Activated effector memory CD4-positive, alpha-beta T cell treated with anti-CD3 and anti-CD28 coated beads, Interleukin-2, amount 50 U/mL, for 16 hours (primary cell): ENCODE measurements around the gene NUMB.

Source experiments
- DNase-seq: peaks from one replicate; pipeline ENCODE4 v3.0.0-alpha.2; 2020

NUMB gene

DNA sequence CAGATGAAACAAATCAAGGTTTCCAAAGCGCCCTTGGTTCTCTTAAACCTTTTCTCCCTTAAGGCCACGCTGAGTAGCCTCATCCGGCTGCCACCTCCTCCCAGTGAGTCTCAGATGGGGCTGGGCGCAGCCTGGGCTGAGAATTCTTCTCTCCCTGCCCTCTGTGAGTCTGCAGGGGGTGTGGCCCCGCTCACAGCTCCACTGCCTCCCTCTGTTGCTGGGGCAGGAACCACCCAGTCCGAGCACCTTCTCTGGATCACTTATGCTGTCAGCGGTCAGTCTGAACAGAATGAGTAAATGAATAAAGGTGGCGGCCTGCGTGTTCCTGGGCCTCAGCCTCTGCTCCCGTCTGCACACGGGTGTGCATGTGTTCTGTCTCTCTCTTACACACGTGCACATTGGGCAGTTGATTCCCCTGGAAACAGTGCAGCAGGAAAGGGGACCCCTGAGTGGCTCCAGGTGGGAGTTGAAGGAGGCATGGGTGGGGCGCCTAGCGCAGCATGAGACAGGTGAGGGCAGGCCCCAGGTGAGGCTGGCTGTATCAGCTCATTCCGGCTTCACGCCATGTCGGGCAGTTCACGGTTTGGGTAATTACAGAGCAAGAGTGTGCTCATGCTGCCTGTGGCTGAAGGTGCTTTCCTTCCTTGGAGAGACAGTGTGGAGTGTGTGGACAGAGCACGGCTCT lies 216.7 kb downstream of the NUMB start:
- no peak for DNase-seq

DNA sequence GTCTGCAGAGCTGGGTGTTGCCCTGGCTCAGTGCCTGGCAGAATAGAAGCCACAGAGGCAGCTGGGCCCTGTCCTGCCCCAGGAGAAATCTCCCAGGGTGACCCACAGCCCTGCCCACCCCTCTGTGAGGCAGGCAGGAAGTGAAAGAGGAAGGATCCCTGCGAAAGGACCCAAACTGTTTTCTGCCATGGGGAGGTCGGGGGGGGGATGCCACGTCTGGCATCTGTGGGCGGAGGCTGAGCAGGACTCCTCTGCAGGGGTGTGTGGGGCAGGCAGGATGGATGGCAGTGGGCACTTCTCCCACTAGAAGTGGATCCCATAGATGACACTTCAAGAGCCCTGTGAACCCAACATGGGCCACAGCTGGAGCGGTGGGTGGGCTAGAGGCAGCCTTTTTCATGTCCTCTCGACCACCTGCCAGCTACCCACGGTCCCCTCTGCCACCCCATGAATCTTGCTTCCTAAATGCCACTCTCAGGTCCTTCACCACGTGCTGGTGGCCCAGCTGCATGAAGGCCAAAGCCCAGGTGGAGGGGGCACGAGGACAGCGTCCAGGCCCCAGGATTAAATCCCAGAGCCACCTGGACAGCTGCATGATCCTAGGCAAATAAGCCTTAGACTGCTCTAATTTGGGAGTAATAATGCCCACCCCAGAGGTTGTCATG lies 217.4 kb downstream of the NUMB start:
- no peak for DNase-seq

DNA sequence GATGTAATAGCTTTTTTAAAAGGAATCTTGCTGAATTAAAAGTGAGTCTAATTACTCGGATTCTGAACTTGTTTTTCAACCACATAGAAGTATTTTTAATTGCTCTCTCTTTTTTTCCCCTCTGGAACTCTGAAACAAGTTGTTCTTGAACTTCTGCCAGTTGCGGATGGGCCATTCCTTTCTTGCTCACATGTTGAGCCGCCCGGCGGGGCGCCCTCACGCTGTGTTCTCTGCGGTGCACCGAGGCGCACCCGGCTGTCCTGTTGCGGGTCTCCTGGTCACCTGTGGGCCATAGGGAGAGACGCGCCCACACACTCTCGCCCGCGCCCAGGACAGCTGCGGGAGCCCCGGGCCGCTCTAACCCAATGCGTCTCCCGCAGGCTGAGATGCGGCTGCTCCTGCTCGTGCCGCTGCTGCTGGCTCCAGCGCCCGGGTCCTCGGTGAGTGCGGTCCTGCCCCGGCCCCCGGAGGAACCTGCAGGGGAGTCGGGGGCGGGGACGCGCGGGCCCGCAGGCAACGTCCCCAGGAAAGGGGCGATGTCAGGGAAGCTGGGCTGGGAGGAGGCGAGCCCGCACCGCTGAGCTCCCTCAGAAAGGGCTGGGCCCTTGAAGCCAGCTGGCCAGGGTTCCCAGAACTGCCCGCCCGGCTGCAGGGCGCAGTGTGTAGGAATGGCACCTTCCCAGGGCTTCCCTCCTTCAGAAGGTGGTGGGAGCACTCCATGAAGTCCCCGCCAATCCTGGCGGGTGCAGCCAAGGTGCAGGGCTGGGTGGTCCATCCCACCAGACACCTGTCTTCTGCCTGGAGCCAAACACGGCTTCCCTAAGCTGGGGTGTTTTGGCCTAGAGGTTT lies 218.7 kb downstream of the NUMB start:
- no peak for DNase-seq

DNA sequence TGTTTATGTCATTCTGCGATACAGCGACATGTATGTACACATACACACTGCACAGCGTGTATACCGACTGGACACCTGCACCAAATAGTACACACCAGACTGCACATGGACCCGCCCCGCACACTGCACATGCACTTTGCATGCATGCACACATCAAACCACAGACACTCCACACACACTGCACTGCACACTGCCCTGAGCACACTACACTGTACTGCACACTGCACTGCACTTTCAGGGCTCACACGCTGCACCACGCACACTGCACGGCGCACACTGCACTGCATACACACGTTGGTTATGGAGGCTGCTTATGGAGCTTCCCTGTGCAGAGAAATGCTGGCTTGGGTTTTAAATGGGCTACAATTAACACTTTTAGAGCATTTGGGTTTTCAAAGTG lies 219.4 kb downstream of the NUMB start:
- DNase-seq, result no peak

DNA sequence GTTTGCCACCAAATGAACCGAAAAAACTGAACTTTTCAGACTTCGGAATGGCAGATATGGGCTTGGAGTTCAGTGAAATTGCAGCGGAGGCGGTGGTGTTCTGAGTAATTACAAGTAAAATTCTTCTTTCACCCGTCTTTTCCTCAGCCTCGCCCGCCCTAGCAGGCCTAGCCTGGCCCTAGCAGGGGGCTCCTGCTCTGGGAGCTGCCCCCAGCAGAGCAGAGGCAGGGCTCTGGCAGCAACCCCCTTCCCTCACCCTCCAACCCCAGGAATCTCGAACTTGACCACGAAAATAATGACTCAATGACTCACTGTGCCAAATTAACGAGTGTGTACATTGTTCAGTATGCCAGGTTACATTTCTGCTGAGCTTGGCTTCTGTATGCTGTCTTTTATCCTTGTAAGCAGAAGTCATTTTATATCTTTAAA lies 219.9 kb downstream of the NUMB start:
- no peak for DNase-seq

DNA sequence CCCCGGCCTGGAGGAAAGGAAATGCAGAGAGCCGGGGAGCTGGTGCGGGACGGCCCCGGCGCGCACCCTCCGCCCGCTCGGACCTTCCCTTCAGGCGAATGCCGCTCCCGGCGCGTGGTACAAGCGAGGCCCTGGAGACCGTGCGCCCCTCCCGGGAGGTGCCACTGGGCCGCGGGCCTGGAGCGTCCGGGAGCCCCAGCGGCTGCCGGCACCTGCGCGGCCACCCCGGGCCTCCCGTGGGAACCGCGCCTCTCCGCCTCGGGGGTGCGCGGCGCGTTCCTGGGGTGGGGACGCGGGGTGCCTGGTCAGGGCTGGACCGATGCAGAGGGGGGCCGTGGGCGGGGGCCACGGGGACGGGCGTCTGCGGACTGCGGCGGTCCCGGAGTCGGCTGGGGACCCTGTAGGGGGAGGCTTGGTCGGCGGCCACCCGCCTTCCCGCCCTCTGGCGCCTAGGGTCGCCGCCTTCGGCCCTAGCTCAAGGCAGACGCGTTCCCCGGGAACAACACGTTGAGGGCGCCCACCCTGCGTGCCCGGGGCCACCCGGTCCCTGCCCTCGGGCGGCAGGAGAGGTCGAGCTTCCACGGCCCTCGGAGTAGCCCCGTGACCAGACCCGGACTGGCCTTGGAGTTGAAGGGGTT lies 220.4 kb downstream of the NUMB start:
- no peak for DNase-seq

DNA sequence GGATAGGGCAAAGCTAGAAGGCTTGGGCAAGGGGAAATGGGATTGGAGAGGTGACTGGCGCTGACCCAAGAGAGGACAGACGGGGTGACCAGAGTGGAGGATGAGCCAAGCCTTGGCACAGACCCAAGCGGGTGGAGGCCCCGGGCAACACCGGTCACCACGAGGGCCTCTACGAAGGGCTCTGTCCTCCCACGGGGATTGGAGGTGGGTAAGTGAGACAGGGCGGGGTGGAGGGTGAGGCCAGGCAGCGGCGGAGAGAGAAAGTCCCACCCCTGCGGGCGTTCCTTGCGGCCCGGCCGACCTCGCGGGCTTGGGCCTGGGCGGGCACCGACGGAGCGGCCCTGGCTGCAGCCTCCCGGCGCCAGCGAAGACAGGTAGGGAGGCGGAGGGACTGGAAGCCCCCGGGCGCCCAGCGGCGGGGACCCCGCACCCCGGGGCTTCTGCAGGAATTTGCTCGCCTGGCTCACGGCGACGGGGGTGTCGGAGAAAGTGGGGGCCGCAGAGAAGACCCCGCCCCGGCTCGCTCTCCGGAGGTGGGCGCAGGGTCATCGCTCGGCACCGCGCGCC lies 221.0 kb downstream of the NUMB start, which contains the start of gene PAPLN:
Gene PAPLN, plus strand, starts transcription at position 288 of the 567 bp plus-strand sequence. CDS start 2,273 bp downstream, outside the sequence.
- no peak for DNase-seq

DNA sequence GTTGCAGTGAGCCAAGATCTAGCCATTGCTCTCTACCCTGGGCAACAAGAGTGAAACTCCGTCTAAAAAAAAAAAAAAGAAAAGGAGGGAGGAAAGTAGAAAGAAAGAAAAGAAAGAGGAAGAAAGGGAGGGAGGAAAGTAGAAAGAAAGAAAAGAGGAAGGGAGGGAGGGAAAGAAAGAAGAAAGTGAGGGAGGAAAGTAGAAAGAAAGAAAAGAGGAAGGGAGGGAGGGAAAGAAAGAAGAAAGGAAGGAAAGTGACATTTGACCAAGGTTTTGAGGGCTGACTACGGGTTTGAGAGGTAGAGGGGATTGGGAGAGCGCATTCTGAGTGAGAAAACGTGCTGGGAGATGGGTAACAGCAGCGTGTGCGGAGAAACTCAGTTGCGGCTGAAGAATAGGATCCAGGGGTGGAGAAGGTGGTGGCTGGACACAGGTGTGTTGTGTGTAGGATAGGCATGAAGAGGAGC lies 221.6 kb downstream of the NUMB start:
- DNase-seq, result no peak

DNA sequence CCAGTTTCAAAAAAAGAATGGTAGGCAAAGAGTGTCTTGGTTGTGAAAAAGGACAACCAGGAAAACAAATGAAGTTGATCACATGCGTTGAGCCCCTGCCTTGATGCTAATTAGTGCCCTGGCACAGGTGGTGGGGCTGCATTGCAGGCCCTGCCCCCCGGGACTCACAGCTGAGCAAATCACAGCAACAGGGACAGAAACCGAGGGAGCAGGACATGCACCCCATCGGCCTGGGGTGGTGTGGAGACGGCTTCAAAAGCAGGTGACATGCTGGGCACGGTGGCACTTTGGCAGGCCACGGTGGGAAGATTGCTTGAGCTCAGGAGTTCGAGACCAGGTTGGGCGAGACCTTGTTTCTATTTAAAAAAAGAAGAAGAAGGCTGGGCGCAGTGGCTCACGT lies 222.2 kb downstream of the NUMB start:
- DNase-seq, result no peak

DNA sequence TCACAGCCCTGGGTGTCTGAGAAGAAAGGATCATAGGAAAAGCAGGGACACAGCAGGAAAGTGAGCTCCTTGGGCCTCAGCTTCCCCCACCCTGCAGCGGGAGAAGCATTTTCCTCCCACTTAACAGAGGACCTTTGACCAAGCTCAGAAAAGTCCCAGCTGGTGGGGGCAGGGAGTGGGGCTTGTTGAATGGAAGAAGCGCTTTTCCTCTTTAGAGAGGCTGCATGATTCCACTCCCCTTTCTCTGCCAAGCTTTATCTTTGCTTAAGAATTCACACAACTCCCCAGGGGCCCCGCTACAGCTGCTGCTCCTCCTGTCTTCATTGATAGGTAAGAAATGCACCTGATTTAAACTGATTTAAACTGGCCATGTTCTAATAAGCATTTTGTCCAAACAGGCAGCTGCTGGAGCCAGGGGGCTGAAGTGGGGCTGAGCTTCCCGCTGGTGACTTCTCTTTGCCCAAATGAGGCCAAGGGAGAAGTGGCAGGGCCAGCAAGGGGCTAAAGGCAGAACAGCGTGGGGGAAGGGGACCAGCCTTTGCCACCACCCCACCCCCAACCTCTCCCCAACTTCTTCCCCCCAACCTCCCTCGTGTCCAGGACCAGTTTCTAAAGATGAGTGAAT lies 222.7 kb downstream of the NUMB start:
- no peak for DNase-seq

DNA sequence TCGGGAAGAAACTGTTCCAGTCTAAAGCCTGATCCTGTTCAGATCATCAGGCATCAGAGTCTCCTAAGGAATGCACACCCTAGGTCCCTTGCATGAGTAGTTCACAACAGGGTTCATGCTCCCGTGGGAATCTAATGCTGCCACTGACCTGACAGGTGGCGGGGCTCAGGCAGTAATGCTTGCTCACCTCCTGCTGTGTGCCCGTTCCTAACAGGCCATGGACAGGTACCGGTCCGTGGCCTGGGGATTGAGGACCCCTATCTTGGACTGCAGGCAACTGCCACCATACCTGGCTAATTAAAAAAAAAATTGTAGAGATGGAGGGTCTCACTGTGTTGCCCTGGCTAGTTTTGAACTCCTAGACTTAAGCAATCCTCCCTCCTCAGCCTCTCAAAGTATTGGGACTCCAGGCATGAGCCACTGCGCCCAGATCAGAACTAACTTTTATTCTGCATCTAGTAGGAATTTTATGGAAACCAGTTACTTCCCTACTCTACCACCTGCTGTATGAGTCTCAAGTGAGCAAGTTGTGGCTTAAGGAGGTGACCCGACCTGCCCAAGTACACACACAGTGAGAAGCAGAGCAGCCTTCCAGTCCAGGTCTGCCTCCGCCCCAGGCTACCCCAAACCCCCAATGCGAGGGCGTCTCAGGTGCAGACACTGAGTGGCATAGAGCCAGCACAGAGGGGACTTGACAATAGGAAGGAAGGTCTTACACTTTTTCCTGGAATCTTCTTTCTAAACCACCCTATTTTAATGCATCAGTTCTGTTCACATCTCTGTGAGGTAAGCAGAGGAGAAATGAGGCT lies 223.6 kb downstream of the NUMB start:
- DNase-seq, result no peak

DNA sequence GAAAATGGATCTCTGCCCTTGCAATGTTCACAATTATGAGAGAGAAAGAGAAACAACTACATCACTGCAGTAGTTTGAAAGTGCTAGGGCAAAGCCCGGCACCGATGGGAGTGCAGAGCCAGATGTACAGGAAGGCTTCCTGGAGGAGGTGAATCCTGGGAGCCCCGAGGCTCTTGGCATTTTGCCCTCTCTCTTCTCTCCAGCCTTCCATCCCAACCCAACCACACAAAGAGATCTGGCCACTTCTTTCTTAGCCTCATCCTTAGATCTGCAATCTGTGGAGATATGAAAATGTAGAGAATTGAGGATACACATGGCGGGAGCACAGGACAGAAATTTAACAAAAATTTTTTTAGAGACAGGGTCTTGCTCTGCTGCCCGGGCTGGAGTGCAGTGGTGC lies 224.3 kb downstream of the NUMB start:
- DNase-seq, result no peak

DNA sequence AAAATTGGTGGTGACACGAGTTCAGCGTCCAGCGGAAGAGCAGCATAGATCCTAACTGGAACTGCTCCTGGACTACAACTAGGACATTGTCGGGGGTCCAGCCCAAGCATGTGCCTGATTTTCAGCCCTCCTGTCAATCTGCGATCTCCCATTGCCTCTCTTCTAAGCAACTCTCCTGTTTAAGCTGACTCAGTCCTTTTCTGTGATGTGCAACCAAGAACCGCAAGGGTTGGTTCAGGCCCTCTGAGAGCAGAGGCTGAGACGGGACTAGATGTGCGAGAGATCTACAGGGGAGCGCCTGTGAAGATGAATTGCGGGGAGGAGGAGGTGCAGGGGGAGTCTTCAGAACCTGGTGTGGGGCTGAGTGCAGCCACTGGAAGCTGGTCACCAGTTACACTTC lies 224.8 kb downstream of the NUMB start:
- DNase-seq, result no peak

DNA sequence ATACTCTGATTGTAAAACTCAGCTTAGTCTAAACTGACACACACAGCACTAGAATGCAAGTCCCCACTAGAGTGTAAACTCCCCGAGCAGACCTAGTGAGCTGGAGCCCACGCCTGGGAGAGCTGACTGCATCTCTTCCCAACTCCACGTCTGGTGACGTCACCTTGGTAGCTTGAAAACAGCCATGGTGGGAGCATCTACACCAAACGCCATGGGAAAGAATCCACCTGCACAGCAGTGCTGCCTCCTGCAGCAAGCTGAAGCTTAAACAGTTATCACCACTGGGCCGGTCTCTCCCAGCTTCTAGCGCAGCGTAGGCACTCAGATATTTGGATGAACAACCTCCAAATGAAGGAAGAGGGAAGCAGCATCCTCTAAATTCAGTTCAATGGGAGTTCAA lies 225.4 kb downstream of the NUMB start:
- no peak for DNase-seq

DNA sequence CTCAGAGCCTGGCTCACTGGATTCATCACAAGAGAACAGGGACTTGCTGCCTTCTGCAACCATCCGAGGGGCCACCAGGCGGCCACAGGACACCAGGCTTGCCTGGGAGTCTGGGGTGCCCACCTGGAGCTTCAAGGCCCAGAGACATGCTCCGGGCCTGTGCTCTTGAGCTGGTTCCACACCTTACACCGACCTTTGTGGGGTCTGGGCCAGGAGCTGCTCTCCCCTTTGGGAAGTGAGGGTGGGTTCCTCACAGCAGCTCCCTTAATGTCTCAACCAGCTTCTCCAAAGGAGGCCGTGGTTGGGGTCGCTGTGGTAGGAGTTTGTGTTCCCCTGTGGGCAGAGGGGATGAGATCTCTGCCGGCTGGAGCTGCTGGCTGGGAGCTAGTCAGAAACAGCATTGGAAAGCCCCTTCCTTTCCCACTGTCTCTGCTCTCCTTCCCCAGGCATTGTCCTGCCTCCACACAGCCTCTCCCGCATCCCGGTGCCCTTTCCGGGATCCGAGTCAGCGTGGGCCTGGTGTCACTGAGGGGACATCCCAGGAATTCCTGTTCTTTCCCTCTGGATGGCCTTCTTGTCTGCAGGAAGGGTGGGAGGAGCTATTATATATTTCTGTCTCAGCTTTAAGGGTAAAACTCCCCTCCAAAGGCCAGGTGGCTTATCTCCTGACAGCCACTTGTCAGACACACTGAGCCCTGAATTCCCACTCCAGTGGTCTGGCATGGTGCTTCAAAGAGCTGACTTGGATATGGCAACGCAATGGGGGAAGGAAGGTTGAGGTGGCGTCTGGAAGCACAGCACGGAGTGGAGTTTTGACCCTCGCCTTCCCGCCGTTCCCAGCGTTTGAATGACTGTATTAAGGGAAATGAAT lies 226.1 kb downstream of the NUMB start:
- DNase-seq, result no peak

DNA sequence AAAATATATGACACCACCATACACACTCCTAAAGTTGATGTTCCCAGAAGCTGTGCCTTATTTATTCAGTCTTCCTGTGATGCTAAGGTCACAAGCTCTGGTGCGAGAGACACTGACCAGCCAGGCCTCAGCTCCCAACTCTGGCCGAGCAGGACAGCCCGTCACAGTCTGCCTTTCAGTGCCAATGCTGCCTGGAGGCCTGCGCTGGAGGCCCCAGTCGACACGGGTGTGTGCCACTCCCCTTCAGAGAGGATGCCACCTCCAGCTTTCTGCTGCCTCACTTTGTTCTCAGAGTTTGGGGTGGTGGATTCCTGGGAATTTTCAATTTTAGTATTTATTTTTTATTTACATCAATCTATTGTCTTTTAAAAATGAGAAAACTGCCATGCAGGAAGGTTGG lies 228.3 kb downstream of the NUMB start:
- DNase-seq, result no peak

DNA sequence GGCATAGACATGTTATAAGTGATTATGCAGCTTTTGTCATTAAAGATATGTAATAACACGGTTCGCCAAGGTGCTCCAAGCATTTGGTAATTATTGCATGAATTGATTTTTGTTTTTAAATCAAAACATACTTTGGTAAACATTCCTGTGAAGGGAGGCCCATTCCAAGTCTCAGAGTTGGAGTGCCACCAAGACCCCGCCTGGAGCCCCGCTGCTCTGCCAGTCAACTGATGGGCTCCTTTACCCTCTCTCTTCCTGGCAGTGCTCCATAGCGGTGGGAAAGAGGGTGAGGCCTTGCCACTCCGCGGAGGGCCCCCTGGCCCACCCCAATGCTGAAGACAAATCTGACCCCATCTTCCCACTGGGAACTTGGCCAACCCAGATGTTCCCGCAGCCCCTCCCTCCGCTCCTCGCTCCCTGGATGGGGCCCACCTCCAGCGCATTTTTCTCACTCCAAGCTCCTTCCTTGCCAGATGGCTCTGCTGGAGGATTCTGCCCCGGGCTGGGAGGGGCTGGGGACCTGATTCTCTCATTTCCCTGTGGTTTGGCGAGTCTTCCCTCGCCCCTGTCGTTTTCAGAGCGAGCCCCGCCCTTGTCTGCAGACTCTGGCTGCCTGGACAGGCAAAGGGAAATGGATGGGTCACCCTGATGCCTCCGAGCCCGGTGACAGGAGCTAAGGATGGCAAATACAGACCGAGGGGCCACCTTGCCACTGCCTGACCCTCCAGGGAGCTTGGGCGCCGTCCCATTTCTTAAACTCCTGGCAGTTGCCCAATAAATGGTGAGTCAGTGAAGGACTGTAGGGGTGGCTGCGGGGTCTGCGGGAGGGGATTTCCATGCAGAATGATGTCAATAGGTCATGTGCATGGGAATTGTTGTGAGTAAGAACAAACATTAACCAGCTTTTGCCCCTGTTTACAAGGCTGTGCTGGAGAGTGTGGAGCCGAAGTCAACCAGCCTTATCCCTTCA lies 230.2 kb downstream of the NUMB start:
- no peak for DNase-seq

DNA sequence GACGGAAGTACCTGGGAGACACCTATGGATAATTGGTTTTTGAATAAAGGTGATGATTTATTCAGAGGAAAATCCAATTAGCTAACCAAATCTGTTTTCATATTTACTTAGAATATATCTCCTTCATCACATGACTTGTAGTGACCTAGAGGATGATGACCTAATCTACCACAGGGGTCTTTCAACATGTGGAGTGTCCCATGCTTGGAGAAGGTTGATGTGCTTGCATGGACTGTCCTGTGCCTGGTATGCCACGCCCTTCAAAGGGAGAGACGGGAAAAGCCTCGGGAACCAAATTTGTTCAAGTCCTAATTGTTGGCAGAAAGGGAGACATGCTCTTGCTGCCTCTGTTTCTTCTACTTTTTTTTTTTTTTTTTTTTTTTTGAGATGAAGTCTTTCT lies 232.8 kb downstream of the NUMB start:
- no peak for DNase-seq
